Epithelial cell of esophagus (primary cell): ENCODE results near the gene C1D.
A peak's percentile ranks its signal among the peaks of the same experiment; 100 is the strongest.

Source experiments
- DNase-seq: peaks from one replicate; pipeline ENCODE4 v3.0.0; 2010; ENCODE audit warnings: low read depth
- H3K4me3 ChIP-seq: 2 replicates; pipeline ENCODE4 v1.5.1; 2011; ENCODE audit warnings: mild to moderate bottlenecking, low read length, control low read depth
- TF ChIP-seq, protein P1 (sequence below): IDR thresholded peaks from 2 replicates; pipeline ENCODE4 v1.5.1; 2011; ENCODE audit warnings: low read depth, mild to moderate bottlenecking, low read length, control low read depth, inconsistent platforms; ENCODE audit not compliant: insufficient read depth; ENCODE audit errors: missing control alignments

Gene C1D

DNA sequence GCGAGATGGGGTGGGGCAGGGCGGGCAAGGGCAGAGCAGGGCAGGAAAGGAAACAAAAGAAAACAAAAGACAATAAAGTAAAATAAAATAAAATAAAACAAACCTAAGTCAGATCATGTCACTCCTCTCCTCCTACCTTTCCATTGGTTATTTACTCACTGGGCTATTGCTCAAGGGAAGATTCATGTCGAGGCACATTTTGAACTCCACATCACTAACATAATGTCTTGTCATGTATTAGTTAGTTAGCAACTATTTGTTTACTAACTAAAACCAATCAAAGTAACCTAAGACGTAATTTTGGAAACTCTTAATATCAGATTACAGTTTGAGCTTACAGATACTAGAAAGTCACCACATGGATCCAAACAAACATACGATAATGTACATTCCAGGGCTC, 2.2 kb downstream of the C1D start:
- TF ChIP-seq, protein P1, sequence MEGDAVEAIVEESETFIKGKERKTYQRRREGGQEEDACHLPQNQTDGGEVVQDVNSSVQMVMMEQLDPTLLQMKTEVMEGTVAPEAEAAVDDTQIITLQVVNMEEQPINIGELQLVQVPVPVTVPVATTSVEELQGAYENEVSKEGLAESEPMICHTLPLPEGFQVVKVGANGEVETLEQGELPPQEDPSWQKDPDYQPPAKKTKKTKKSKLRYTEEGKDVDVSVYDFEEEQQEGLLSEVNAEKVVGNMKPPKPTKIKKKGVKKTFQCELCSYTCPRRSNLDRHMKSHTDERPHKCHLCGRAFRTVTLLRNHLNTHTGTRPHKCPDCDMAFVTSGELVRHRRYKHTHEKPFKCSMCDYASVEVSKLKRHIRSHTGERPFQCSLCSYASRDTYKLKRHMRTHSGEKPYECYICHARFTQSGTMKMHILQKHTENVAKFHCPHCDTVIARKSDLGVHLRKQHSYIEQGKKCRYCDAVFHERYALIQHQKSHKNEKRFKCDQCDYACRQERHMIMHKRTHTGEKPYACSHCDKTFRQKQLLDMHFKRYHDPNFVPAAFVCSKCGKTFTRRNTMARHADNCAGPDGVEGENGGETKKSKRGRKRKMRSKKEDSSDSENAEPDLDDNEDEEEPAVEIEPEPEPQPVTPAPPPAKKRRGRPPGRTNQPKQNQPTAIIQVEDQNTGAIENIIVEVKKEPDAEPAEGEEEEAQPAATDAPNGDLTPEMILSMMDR = no peak
- peak; percentile 90 for DNase-seq
- H3K4me3 ChIP-seq = no peak overlapping the region

DNA sequence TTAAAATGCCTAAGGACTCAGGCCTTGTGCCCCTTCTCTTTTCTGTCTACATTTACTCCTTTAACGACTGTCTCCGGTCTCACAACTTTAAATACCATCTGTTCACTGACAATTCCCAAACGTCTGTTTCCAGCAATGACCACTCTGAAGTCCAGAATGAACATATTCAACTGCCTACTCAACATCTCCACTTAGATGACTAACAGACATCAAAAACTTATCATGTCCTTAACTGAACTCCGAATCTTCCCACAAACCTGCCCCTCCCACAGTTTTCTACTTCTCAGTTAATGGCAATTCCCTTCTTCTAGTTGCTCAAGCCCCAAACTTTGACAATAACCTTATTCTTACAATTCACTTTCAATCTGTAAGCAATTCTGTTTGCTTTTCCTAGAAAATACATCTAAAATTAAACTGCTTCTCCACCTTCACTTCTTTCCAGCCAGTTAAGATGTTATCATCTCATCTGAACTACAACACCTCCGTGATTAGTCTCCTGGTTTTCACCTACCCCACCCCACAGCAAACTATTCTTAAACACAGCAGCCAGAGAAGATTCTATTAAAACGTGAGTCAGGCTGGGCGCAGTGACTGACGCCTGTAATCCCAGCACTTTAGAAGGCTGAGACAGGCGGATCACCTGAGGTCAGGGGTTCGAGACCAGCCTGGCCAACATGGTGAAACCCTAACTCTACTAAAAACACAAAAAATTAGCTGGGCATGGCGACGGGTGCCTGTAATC, 2.8 kb downstream of the C1D start:
- no peak overlapping the region for H3K4me3 ChIP-seq
- DNase-seq = peak; percentile 26
- TF ChIP-seq, protein P1 = no peak

DNA sequence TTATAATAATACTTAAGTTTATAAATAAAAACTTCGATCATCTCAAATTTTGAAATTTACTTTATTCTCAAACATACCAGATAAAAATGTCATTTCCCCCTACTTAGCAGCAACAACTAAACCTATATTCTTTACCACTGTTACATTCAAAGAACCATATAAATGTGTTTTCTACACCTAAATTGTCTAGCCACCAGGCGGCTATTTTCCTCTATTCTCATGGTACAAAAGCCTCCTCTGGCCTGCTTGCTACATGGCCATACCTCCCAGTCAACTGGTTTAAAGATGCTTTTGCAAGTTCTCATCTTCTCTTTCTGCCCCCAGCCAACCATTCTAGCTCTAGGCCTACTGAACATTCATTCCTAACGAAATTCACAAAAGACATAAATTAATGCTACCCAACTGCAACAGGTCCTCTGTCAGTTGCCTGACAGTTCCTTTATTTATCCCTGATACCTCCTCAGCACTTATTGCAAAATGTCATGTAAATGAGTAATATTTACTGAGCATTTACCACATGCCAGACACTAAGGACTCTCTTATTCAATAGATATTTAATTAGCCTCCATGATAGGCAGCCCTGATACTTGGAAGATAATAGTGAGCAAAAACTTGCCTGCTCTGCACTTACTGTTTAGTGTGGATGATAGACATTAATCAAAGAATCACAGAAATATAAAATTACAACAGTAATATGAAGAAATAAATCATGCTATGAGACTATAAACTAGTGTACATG, 5.0 kb downstream of the C1D start:
- no peak overlapping the region for H3K4me3 ChIP-seq
- TF ChIP-seq, protein P1 = no peak

DNA sequence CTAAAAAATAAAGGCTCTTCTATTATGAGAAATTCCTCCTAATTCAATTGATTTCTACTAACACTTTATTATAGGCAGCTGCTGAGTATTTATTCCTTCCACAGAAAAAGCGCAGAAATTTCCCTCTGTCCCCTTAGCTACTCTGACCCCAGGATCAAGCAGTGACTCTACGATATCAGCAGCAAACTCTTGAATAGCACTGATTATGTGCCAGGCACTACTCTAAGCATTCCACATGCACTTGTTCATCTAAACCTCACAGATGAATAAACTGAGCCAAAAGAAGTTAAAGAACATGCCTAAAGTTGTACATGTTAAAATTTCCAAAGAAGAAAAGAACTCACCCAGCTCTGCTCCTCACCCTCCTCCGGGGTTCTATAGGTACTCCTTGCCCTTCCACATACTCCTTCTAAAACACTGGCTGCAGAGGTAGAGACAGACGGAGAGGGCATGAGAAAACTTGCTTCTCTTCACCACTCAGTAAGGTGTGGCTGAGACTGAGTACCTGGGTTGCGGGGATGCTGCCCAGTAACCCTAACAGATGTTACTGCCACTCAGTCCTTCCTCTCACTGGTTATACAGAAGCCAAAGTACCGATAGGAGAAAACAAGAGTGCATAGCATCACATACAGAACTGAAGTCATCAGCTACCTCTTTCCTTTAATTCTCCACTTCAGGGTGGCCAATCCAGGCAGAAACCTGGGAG, 9.9 kb downstream of the C1D start:
- TF ChIP-seq, protein P1 = no peak
- H3K4me3 ChIP-seq = no peak overlapping the region
- peak; percentile 16 for DNase-seq

More for the DNA sequence above, 5.0 kb downstream of the C1D start:
- DNase-seq = peak; percentile 35

DNA sequence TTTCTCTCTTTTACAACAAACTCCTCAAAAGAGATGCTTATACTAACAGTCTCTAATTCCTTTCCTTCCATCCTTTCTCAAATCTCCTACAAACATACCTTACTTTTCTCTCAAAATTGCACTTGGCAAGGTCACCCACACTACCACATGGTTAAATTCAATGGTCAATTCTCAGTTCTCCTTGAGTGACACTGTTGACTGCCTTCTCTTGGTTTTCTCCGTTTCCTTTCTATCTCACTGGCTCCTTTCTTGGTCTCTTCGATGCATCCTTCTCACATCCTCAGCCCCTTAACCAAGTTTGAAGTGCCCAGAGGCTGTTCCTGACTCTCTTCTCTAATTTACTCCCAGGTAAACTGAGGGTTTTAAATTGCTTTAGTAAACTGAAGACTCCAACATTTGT, 12.5 kb downstream of the C1D start:
- DNase-seq = no peak
- H3K4me3 ChIP-seq = no peak overlapping the region
- TF ChIP-seq, protein P1 = no peak

DNA sequence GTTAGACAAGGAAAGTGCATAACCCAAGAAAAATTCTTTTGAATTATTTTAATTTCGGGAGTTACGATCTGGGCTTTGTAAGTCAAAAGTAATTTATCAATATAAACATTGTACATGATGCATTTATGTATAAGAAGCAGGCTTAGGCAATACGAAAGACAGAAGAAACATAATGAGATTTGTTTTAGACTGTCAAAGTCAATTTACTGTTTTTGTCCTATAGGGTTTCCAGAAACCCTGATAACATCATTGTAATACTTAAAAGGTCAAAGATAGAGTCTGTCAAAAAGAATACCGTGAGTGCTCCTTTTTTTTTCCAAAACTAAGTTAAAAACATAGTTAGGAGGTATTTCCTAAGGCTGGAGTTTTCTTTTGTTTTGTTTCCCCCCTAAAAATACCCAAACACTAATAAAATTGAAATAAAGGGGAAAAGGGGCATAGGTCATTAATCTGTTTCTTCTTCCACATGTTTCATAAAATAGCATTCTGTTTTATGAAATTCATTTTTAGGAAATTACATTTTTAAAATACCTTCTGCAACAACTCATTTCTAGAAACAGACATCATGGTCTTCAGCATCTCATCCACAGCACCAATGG, 16.1 kb downstream of the C1D start:
- no peak overlapping the region for H3K4me3 ChIP-seq
- TF ChIP-seq, protein P1 = no peak
- no peak for DNase-seq
